Measurements from ENCODE around the gene HOXA1. TPM values are rescaled to one million over a fixed set of nuclear protein-coding genes. Genes with fewer than 3 reads are reported as not detected.

HOXA1 gene
- polyA plus RNA-seq, 3 donors from 2014 or later: 0.62 TPM; not detected in 2

- Mint-ChIP-seq H3K9me3 (no peaks in the 10 kb centered on the region), H3K27me3 (ENCODE audit: low read depth in 3 of 3) (peaks cover 10 to 18% (median 14%) of the 10 kb centered on the region in 3 donors), H3K36me3 (peaks cover 0 to 9% (median 0%) of the 10 kb centered on the region in 3 donors), H3K4me3 (no peak overlapping the region), H3K27ac (no peak overlapping the region), H3K4me1 (peaks cover 1 to 22% of the 10 kb centered on the region in 2 donors)
- DNase-seq: no peak
These were observed 43.2 kb upstream of the HOXA1 start for GRCh38 chr7:27138985-27139333.

- H3K27ac Mint-ChIP-seq: no peak overlapping the region
- peaks cover 10 to 18% (median 14%) of the 10 kb centered on the region in 3 donors for H3K27me3 Mint-ChIP-seq (ENCODE audit: low read depth in 3 of 3)
- no peak overlapping the region for H3K4me3 Mint-ChIP-seq
- no peak for DNase-seq
- H3K4me1 Mint-ChIP-seq: peaks cover 1 to 22% of the 10 kb centered on the region in 2 donors
- no peaks in the 10 kb centered on the region for H3K9me3 Mint-ChIP-seq
- peaks cover 0 to 9% (median 0%) of the 10 kb centered on the region in 3 donors for H3K36me3 Mint-ChIP-seq
These were observed 42.7 kb upstream of the HOXA1 start for GRCh38 chr7:27138472-27138871.

GRCh38 chr7:27137640-27138315, 42.0 kb upstream of the HOXA1 start:
- no peak for DNase-seq
- no peak overlapping the region for H3K4me3 Mint-ChIP-seq
- no peaks in the 10 kb centered on the region for H3K9me3 Mint-ChIP-seq
- H3K27ac Mint-ChIP-seq: no peak overlapping the region
- peaks cover 0 to 9% (median 0%) of the 10 kb centered on the region in 3 donors for H3K36me3 Mint-ChIP-seq
- H3K4me1 Mint-ChIP-seq: peaks cover 1 to 22% of the 10 kb centered on the region in 2 donors
- peaks cover 10 to 17% (median 14%) of the 10 kb centered on the region in 3 donors for H3K27me3 Mint-ChIP-seq (ENCODE audit: low read depth in 3 of 3)

GRCh38 chr7:27134392-27134791, 38.6 kb upstream of the HOXA1 start:
- no peaks in the 10 kb centered on the region for H3K9me3 Mint-ChIP-seq
- H3K27ac Mint-ChIP-seq: no peak overlapping the region
- no peak for DNase-seq
- H3K36me3 Mint-ChIP-seq: peaks cover 0 to 3% (median 0%) of the 10 kb centered on the region in 3 donors
- H3K4me1 Mint-ChIP-seq: peaks cover 6 to 28% of the 10 kb centered on the region in 2 donors
- no peak overlapping the region for H3K4me3 Mint-ChIP-seq
- peaks cover 10 to 19% (median 12%) of the 10 kb centered on the region in 3 donors for H3K27me3 Mint-ChIP-seq (ENCODE audit: low read depth in 3 of 3)

- H3K4me1 Mint-ChIP-seq: peaks cover 6 to 28% of the 10 kb centered on the region in 2 donors
- peaks cover 10 to 17% (median 12%) of the 10 kb centered on the region in 3 donors for H3K27me3 Mint-ChIP-seq (ENCODE audit: low read depth in 3 of 3)
- H3K27ac Mint-ChIP-seq: no peak overlapping the region
- no peak for DNase-seq
- no peaks in the 10 kb centered on the region for H3K36me3 Mint-ChIP-seq
- H3K9me3 Mint-ChIP-seq: no peaks in the 10 kb centered on the region
- H3K4me3 Mint-ChIP-seq: no peak overlapping the region
These were observed 37.8 kb upstream of the HOXA1 start for GRCh38 chr7:27133409-27134231.

- Mint-ChIP-seq H3K9me3 (no peaks in the 10 kb centered on the region), H3K4me3 (no peak overlapping the region), H3K36me3 (no peaks in the 10 kb centered on the region), H3K27ac (no peak overlapping the region), H3K27me3 (ENCODE audit: low read depth in 3 of 3) (peaks cover 9 to 17% (median 12%) of the 10 kb centered on the region in 3 donors), H3K4me1 (peaks cover 6 to 28% of the 10 kb centered on the region in 2 donors)
- DNase-seq: no peak
These were observed 37.2 kb upstream of the HOXA1 start for GRCh38 chr7:27132978-27133377.

- peak overlapping the region in 2 of 6 donors; percentile 57 to 62 for H3K27ac Mint-ChIP-seq
These were observed 36.4 kb upstream of the HOXA1 start for GRCh38 chr7:27132214-27132613.

GRCh38 chr7:27131390-27131819, 35.6 kb upstream of the HOXA1 start:
- H3K27ac Mint-ChIP-seq: peak overlapping the region in 3 of 6 donors; percentile 21 to 84 (median 53)
- DNase-seq: no peak
- H3K9me3 Mint-ChIP-seq: no peaks in the 10 kb centered on the region
- H3K4me3 Mint-ChIP-seq: peak overlapping the region; percentile 62 to 83 (median 80)
- H3K36me3 Mint-ChIP-seq: no peaks in the 10 kb centered on the region
- H3K4me1 Mint-ChIP-seq: peaks cover 6 to 21% of the 10 kb centered on the region in 2 donors
- peaks cover 5 to 12% (median 11%) of the 10 kb centered on the region in 3 donors for H3K27me3 Mint-ChIP-seq (ENCODE audit: low read depth in 3 of 3)

More at GRCh38 chr7:27132214-27132613, 36.4 kb upstream of the HOXA1 start:
- DNase-seq: no peak
- Mint-ChIP-seq H3K4me3 (peak overlapping the region in 2 of 5 donors; percentile 54 to 81), H3K36me3 (no peaks in the 10 kb centered on the region), H3K9me3 (no peaks in the 10 kb centered on the region), H3K27me3 (ENCODE audit: low read depth in 3 of 3) (peaks cover 7 to 16% (median 8%) of the 10 kb centered on the region in 3 donors), H3K4me1 (peaks cover 6 to 25% of the 10 kb centered on the region in 2 donors)

- DNase-seq: peak; percentile 74 to 90 (median 86)
- H3K36me3 Mint-ChIP-seq: no peaks in the 10 kb centered on the region
- peak within 1 kb of the TSS in 4 of 6 donors; percentile 53 to 84 (median 64) for H3K27ac Mint-ChIP-seq
- no peaks in the 10 kb centered on the region for H3K9me3 Mint-ChIP-seq
- H3K27me3 Mint-ChIP-seq (ENCODE audit: low read depth in 3 of 3): peaks cover 3 to 12% (median 11%) of the 10 kb centered on the region in 3 donors
- H3K4me1 Mint-ChIP-seq: peaks cover 6 to 14% of the 10 kb centered on the region in 2 donors
- peak within 1 kb of the TSS; percentile 62 to 83 (median 80) for H3K4me3 Mint-ChIP-seq
These were observed 35.0 kb upstream of the HOXA1 start, which contains the start of gene HOXA4 for GRCh38 chr7:27130540-27131389. Gene HOXA4 (minus strand): TSS chr7:27130757. CDS start chr7:27130733, 24 bp downstream.

GRCh38 chr7:27129729-27130539, 34.1 kb upstream of the HOXA1 start:
- Mint-ChIP-seq H3K9me3 (no peaks in the 10 kb centered on the region), H3K4me1 (peaks cover 6% of the 10 kb centered on the region in 2 donors), H3K36me3 (peaks cover 0 to under 1% (median 0%) of the 10 kb centered on the region in 3 donors), H3K27me3 (ENCODE audit: low read depth in 3 of 3) (peaks cover 2 to 15% (median 11%) of the 10 kb centered on the region in 3 donors), H3K4me3 (peak overlapping the region; percentile 39 to 70 (median 56)), H3K27ac (peak overlapping the region in 1 of 6 donors; percentile 34)
- DNase-seq: peak; percentile 10 to 56 (median 39)

- Mint-ChIP-seq H3K27ac (peak overlapping the region in 1 of 6 donors; percentile 34), H3K36me3 (peaks cover 0 to 7% (median 0%) of the 10 kb centered on the region in 3 donors), H3K4me1 (peaks cover 6% of the 10 kb centered on the region in 2 donors), H3K27me3 (ENCODE audit: low read depth in 3 of 3) (peaks cover 1 to 15% (median 11%) of the 10 kb centered on the region in 3 donors), H3K4me3 (peak overlapping the region; percentile 39 to 71 (median 56)), H3K9me3 (no peaks in the 10 kb centered on the region)
- no peak for DNase-seq
These were observed 33.3 kb upstream of the HOXA1 start for GRCh38 chr7:27128776-27129728.

Measured in immature natural killer cell (primary cell).